MM.1S (cell line): Measurements from ENCODE around the gene DDX60.
"Not testable (repeated sequence)": the region's sequence is repeated elsewhere in the genome, so short reads cannot be mapped to it uniquely, and the experiment has no call there.

Experiments used
- DNase-seq: peaks from one replicate; pipeline ENCODE4 v3.0.0-alpha.2; 2015
- H2AFZ ChIP-seq: fragments of 300-600 bp; sonication (generic); 2 replicates; pipeline ENCODE4 v1.6.0; 2016; ENCODE audit warnings: antibody characterized with exemption, low read length
- H3F3A ChIP-seq: fragments of 300-600 bp; sonication (generic); 2 replicates; pipeline ENCODE4 v1.6.1; 2016; ENCODE audit warnings: mild to moderate bottlenecking, antibody characterized with exemption, low read length, moderate library complexity, mixed read lengths; ENCODE audit not compliant: insufficient read depth
- H3K27ac ChIP-seq: fragments of 300-600 bp; sonication (generic); 2 replicates; pipeline ENCODE4 v1.5.1; 2016; ENCODE audit warnings: mild to moderate bottlenecking, low read length
- H3K27me3 ChIP-seq: fragments of 300-600 bp; sonication (generic); replicated peaks from 2 replicates; pipeline ENCODE4 v1.6.0; 2016; ENCODE audit warnings: low read length; ENCODE audit not compliant: insufficient read depth
- H3K36me3 ChIP-seq: fragments of 300-600 bp; sonication (generic); replicated peaks from 2 replicates; pipeline ENCODE4 v1.6.1; 2016; ENCODE audit warnings: mild to moderate bottlenecking, low read length, mixed read lengths; ENCODE audit not compliant: insufficient read depth
- H3K4me1 ChIP-seq: fragments of 300-600 bp; sonication (generic); 2 replicates; pipeline ENCODE4 v1.6.1; 2016; ENCODE audit warnings: low read length, mixed read lengths
- H3K4me2 ChIP-seq: fragments of 300-600 bp; sonication (generic); 2 replicates; pipeline ENCODE4 v1.6.0; 2016; ENCODE audit warnings: low read depth, low read length
- H3K4me3 ChIP-seq: fragments of 300-600 bp; sonication (generic); 2 replicates; pipeline ENCODE4 v1.5.1; 2016; ENCODE audit warnings: low read length, mixed read lengths
- H3K79me2 ChIP-seq: fragments of 300-600 bp; sonication (generic); 2 replicates; pipeline ENCODE4 v1.6.1; 2016; ENCODE audit warnings: mixed run types, low read length, mixed read lengths
- H3K9ac ChIP-seq: fragments of 300-600 bp; sonication (generic); 2 replicates; pipeline ENCODE4 v1.6.1; 2016; ENCODE audit warnings: low read length, mixed read lengths
- H3K9me2 ChIP-seq: fragments of 300-600 bp; sonication (generic); replicated peaks from 2 replicates; pipeline ENCODE4 v1.6.1; 2016; ENCODE audit warnings: mild to moderate bottlenecking, low read length, mixed read lengths; ENCODE audit not compliant: insufficient read depth
- H3K9me3 ChIP-seq: fragments of 300-600 bp; sonication (generic); replicated peaks from 2 replicates; pipeline ENCODE4 v1.6.1; 2016; ENCODE audit warnings: mild to moderate bottlenecking, low read length, mixed read lengths; ENCODE audit not compliant: insufficient read depth
- H4K20me1 ChIP-seq: fragments of 300-600 bp; sonication (generic); 2 replicates; pipeline ENCODE4 v1.6.1; 2016; ENCODE audit warnings: mild to moderate bottlenecking, low read length, moderate library complexity, mixed read lengths; ENCODE audit not compliant: insufficient read depth
- EZH2 ChIP-seq: fragments of 300-600 bp; sonication (generic); optimal IDR thresholded peaks from 2 replicates; pipeline ENCODE3; 2017; ENCODE audit warnings: low read depth, mild to moderate bottlenecking, antibody characterized with exemption, low read length, mixed read lengths
- EZH2phosphoT487 ChIP-seq: fragments of 300-600 bp; sonication (generic); IDR thresholded peaks from 2 replicates; pipeline ENCODE4 v1.6.1; 2018; ENCODE audit warnings: antibody characterized with exemption, low read length
- TF ChIP-seq, protein P1 (sequence below): fragments of 300-600 bp; sonication (generic); IDR thresholded peaks from 2 replicates; pipeline ENCODE4 v1.5.1; 2016; ENCODE audit warnings: antibody characterized with exemption, low read length, mixed read lengths

The DDX60 gene

GRCh38 chr4:168334053-168334452 lies 15.5 kb upstream of the DDX60 start:
- Histone ChIP-seq H3K79me2 (no peaks in the 10 kb centered on the region), H3K9me3 (no peaks in the 10 kb centered on the region), H2AFZ (no peak overlapping the region), H3K36me3 (no peaks in the 10 kb centered on the region), H3K4me1 (no peaks in the 10 kb centered on the region), H3K27me3 (no peaks in the 10 kb centered on the region), H3K9me2 (no peaks in the 10 kb centered on the region), H3F3A (no peaks in the 10 kb centered on the region), H3K9ac (no peak overlapping the region), H3K4me3 (no peak overlapping the region), H4K20me1 (no peaks in the 10 kb centered on the region), H3K27ac (no peak overlapping the region), H3K4me2 (no peak overlapping the region)
- TF ChIP-seq, protein P1, sequence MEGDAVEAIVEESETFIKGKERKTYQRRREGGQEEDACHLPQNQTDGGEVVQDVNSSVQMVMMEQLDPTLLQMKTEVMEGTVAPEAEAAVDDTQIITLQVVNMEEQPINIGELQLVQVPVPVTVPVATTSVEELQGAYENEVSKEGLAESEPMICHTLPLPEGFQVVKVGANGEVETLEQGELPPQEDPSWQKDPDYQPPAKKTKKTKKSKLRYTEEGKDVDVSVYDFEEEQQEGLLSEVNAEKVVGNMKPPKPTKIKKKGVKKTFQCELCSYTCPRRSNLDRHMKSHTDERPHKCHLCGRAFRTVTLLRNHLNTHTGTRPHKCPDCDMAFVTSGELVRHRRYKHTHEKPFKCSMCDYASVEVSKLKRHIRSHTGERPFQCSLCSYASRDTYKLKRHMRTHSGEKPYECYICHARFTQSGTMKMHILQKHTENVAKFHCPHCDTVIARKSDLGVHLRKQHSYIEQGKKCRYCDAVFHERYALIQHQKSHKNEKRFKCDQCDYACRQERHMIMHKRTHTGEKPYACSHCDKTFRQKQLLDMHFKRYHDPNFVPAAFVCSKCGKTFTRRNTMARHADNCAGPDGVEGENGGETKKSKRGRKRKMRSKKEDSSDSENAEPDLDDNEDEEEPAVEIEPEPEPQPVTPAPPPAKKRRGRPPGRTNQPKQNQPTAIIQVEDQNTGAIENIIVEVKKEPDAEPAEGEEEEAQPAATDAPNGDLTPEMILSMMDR = no peak
- no peak for TF ChIP-seq EZH2phosphoT487
- no peak for TF ChIP-seq EZH2
- peak; percentile 14 for DNase-seq

GRCh38 chr4:168330575-168330974 lies 12.0 kb upstream of the DDX60 start:
- H3K79me2 ChIP-seq, H3K27ac ChIP-seq, H3K4me2 ChIP-seq, H3K27me3 ChIP-seq, H3F3A ChIP-seq, H3K9ac ChIP-seq, H3K9me3 ChIP-seq, H3K36me3 ChIP-seq, H3K4me3 ChIP-seq, DNase-seq, H3K4me1 ChIP-seq, H3K9me2 ChIP-seq, H2AFZ ChIP-seq, H4K20me1 ChIP-seq: not testable (repeated sequence)

DNA sequence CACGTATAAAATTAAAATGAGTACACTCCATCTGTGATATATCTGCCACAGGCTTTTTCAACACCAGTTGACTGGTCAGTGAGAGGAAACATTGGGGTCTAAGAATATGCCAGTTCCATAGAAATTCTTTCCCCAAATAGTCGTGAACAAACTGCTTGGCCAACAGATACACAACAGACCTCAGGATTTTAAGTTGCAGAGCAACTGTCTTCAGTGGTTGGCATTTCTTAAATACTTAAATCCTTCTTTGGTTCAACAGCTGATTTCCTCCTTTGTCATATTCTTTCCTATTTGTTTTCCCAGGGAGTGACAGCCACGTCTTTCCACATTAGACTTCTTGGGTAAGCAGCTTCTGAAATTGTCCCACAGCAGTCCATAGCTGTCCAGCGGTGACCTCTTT lies 7.0 kb upstream of the DDX60 start:
- no peak overlapping the region for H3K27ac ChIP-seq
- H3K9ac ChIP-seq = no peak overlapping the region
- H3K79me2 ChIP-seq = no peaks in the 10 kb centered on the region
- H3K9me3 ChIP-seq = no peaks in the 10 kb centered on the region
- no peaks in the 10 kb centered on the region for H3K4me1 ChIP-seq
- H3F3A ChIP-seq = no peaks in the 10 kb centered on the region
- no peak for DNase-seq
- H3K9me2 ChIP-seq = no peaks in the 10 kb centered on the region
- H2AFZ ChIP-seq = no peak overlapping the region
- no peaks in the 10 kb centered on the region for H4K20me1 ChIP-seq
- no peak overlapping the region for H3K4me2 ChIP-seq
- peaks cover 10% of the 10 kb centered on the region; the same call in 1 of the 2 replicates for H3K27me3 ChIP-seq
- H3K36me3 ChIP-seq = no peaks in the 10 kb centered on the region
- H3K4me3 ChIP-seq = no peak overlapping the region
- TF ChIP-seq EZH2phosphoT487 (no peak), EZH2 (no peak)
- TF ChIP-seq, protein P1 = no peak

DNA sequence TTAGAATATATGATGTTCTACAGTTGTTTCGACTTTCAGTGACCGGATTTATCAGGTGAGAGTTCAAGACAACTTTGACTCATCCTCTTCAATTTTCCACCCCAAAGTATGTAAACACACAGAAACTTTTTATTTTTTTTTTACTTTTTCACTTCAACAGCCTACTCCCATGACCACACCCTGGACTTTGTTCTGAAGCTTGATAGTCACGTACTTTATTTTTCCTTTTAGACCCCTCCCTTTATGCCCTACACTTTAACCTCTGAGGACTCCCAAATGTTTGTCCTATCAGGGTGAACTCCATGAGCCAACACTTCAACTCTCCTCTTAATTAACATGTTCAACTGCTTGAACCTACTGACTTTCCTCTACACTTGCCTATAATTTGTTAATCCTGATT lies 2.5 kb upstream of the DDX60 start:
- H3K79me2 ChIP-seq = no peaks in the 10 kb centered on the region
- H2AFZ ChIP-seq = no peak overlapping the region
- no peak overlapping the region for H3K9ac ChIP-seq
- H3K4me2 ChIP-seq = no peak overlapping the region
- no peaks in the 10 kb centered on the region for H3K9me2 ChIP-seq
- DNase-seq = no peak
- peaks cover 17% of the 10 kb centered on the region for H3F3A ChIP-seq
- H3K4me1 ChIP-seq = peaks cover 11% of the 10 kb centered on the region
- TF ChIP-seq EZH2 (no peak), EZH2phosphoT487 (no peak)
- TF ChIP-seq, protein P1 = no peak
- peaks cover 28% of the 10 kb centered on the region for H3K27me3 ChIP-seq
- H3K4me3 ChIP-seq = no peak overlapping the region
- H3K9me3 ChIP-seq = no peaks in the 10 kb centered on the region
- H3K27ac ChIP-seq = no peak overlapping the region
- H4K20me1 ChIP-seq = no peaks in the 10 kb centered on the region; the same call in 1 of the 2 replicates
- H3K36me3 ChIP-seq = no peaks in the 10 kb centered on the region
